GM18505 (cell line): Measurements from ENCODE around the gene EXD2.

ENCODE experiments used
- ATAC-seq: cut with Tn5 transposase; IDR thresholded peaks from one replicate; pipeline ENCODE4 v1.9.1; 2021; ENCODE audit not compliant: unreplicated experiment
- POLR2A ChIP-seq: IDR thresholded peaks from 4 replicates; pipeline ENCODE4 v1.6.1; 2011; ENCODE audit warnings: borderline replicate concordance; ENCODE audit not compliant: insufficient read depth, insufficient read length; ENCODE audit errors: extremely low read depth

The EXD2 gene

GRCh38 chr14:69231486-69231885 is 40.2 kb downstream of the EXD2 start:
- no peak for TF ChIP-seq POLR2A
- ATAC-seq, result no peak

GRCh38 chr14:69232388-69232787 is 41.1 kb downstream of the EXD2 start:
- ATAC-seq, result no peak
- no peak for TF ChIP-seq POLR2A

GRCh38 chr14:69234106-69234505 is 42.8 kb downstream of the EXD2 start:
- no peak for TF ChIP-seq POLR2A
- ATAC-seq, result no peak

- TF ChIP-seq POLR2A, result no peak
- ATAC-seq, result no peak
These were observed 44.4 kb downstream of the EXD2 start for GRCh38 chr14:69235708-69236107.

GRCh38 chr14:69237142-69237541 is 45.8 kb downstream of the EXD2 start:
- no peak for ATAC-seq
- no peak for TF ChIP-seq POLR2A

GRCh38 chr14:69237584-69237983 is 46.3 kb downstream of the EXD2 start:
- ATAC-seq, result no peak
- TF ChIP-seq POLR2A, result no peak

GRCh38 chr14:69238883-69239282 is 47.6 kb downstream of the EXD2 start:
- ATAC-seq, result no peak
- TF ChIP-seq POLR2A, result no peak

GRCh38 chr14:69240527-69241173 is 49.4 kb downstream of the EXD2 start:
- ATAC-seq, result no peak
- no peak for TF ChIP-seq POLR2A

GRCh38 chr14:69241577-69241976 is 50.3 kb downstream of the EXD2 start:
- TF ChIP-seq POLR2A, result no peak
- no peak for ATAC-seq

GRCh38 chr14:69242311-69243224 is 51.3 kb downstream of the EXD2 start:
- ATAC-seq, result no peak
- TF ChIP-seq POLR2A, result no peak

GRCh38 chr14:69244946-69245345 is 53.6 kb downstream of the EXD2 start:
- ATAC-seq, result no peak
- no peak for TF ChIP-seq POLR2A

GRCh38 chr14:69246331-69246730 is 55.0 kb downstream of the EXD2 start:
- ATAC-seq, result no peak
- TF ChIP-seq POLR2A, result no peak

GRCh38 chr14:69247676-69248440 is 56.6 kb downstream of the EXD2 start:
- TF ChIP-seq POLR2A, result no peak
- ATAC-seq, result no peak
